Measurements from ENCODE around the gene DOCK3. TPM values are rescaled to one million over a fixed set of nuclear protein-coding genes. Genes with fewer than 3 reads are reported as not detected.

Gene DOCK3
- total RNA-seq, 1 experiment from 2014 or later: 0.15 TPM

- H3K27ac ChIP-seq (ENCODE audit: low read length): no peak overlapping the region
- ChIA-PET POLR2A (ENCODE audit: unreplicated experiment) (no interaction called here), CTCF (no interaction called here)
- no peaks in the 10 kb centered on the region for H3K9me3 ChIP-seq (ENCODE audit: low read length)
- intact Hi-C loops (cut with micrococcal nuclease): no loop called here
- no peaks in the 10 kb centered on the region for H3K4me1 ChIP-seq (ENCODE audit: insufficient read depth, low read length)
- H3F3A ChIP-seq (ENCODE audit: low read length, unreplicated experiment): no peaks in the 10 kb centered on the region
- H3K9ac ChIP-seq (ENCODE audit: low read length): no peak overlapping the region
- BruUV-seq (replicated peaks): no TSS peak
- no peaks in the 10 kb centered on the region for H3K9me2 ChIP-seq (replicated peaks; ENCODE audit: low read length)
- H3K4me3 ChIP-seq (ENCODE audit: low read length): no peak overlapping the region
- H4K20me1 ChIP-seq (ENCODE audit: low read length): no peaks in the 10 kb centered on the region
- H2AFZ ChIP-seq (ENCODE audit: low read length): no peak overlapping the region
- H3K4me2 ChIP-seq (ENCODE audit: low read length): no peak overlapping the region
- DNase-seq: no peak
- no peak for ATAC-seq
- TF ChIP-seq CTCF (conservative IDR thresholded peaks at IDR 0.05; ENCODE audit: low read depth, low read length) (no peak), EZH2phosphoT487 (IDR thresholded peaks at IDR 0.05; ENCODE audit: borderline replicate concordance, low read length) (no peak), EZH2 (IDR thresholded peaks at IDR 0.05; ENCODE audit: low read length, unreplicated experiment) (no peak)
- H3K79me2 ChIP-seq (ENCODE audit: low read length): no peaks in the 10 kb centered on the region
- peaks cover 21% of the 10 kb centered on the region for H3K27me3 ChIP-seq (ENCODE audit: low read length)
- H3K36me3 ChIP-seq (ENCODE audit: low read depth, low read length): no peaks in the 10 kb centered on the region
These were observed 683.1 kb downstream of the DOCK3 start for GRCh38 chr3:51357856-51358255.

- no peaks in the 10 kb centered on the region for H3K36me3 ChIP-seq (ENCODE audit: low read depth, low read length)
- no peak for DNase-seq
- no peaks in the 10 kb centered on the region for H3F3A ChIP-seq (ENCODE audit: low read length, unreplicated experiment)
- peaks cover 21% of the 10 kb centered on the region for H3K27me3 ChIP-seq (ENCODE audit: low read length)
- TF ChIP-seq CTCF (conservative IDR thresholded peaks at IDR 0.05; ENCODE audit: low read depth, low read length) (no peak), EZH2 (IDR thresholded peaks at IDR 0.05; ENCODE audit: low read length, unreplicated experiment) (no peak), EZH2phosphoT487 (IDR thresholded peaks at IDR 0.05; ENCODE audit: borderline replicate concordance, low read length) (no peak)
- intact Hi-C loops (cut with micrococcal nuclease): no loop called here
- H3K9me2 ChIP-seq (replicated peaks; ENCODE audit: low read length): no peaks in the 10 kb centered on the region
- BruUV-seq (replicated peaks): no TSS peak
- H3K4me1 ChIP-seq (ENCODE audit: insufficient read depth, low read length): no peaks in the 10 kb centered on the region
- ChIA-PET CTCF (no interaction called here), POLR2A (ENCODE audit: unreplicated experiment) (no interaction called here)
- no peak overlapping the region for H3K27ac ChIP-seq (ENCODE audit: low read length)
- no peak overlapping the region for H3K9ac ChIP-seq (ENCODE audit: low read length)
- no peaks in the 10 kb centered on the region for H3K9me3 ChIP-seq (ENCODE audit: low read length)
- H3K4me3 ChIP-seq (ENCODE audit: low read length): no peak overlapping the region
- H3K4me2 ChIP-seq (ENCODE audit: low read length): no peak overlapping the region
- ATAC-seq: no peak
- H3K79me2 ChIP-seq (ENCODE audit: low read length): no peaks in the 10 kb centered on the region
- H4K20me1 ChIP-seq (ENCODE audit: low read length): no peaks in the 10 kb centered on the region
- H2AFZ ChIP-seq (ENCODE audit: low read length): no peak overlapping the region
These were observed 684.3 kb downstream of the DOCK3 start for GRCh38 chr3:51358981-51359380.

- no TSS peak for BruUV-seq (replicated peaks)
- Histone ChIP-seq H2AFZ (ENCODE audit: low read length) (no peak overlapping the region), H3K27ac (ENCODE audit: low read length) (no peak overlapping the region), H4K20me1 (ENCODE audit: low read length) (no peaks in the 10 kb centered on the region), H3K36me3 (ENCODE audit: low read depth, low read length) (no peaks in the 10 kb centered on the region), H3K4me3 (ENCODE audit: low read length) (no peak overlapping the region), H3K4me1 (ENCODE audit: insufficient read depth, low read length) (no peaks in the 10 kb centered on the region), H3K79me2 (ENCODE audit: low read length) (no peaks in the 10 kb centered on the region), H3K9ac (ENCODE audit: low read length) (no peak overlapping the region), H3K27me3 (ENCODE audit: low read length) (peaks cover 21% of the 10 kb centered on the region), H3F3A (ENCODE audit: low read length, unreplicated experiment) (no peaks in the 10 kb centered on the region), H3K9me3 (ENCODE audit: low read length) (no peaks in the 10 kb centered on the region), H3K4me2 (ENCODE audit: low read length) (no peak overlapping the region), H3K9me2 (replicated peaks; ENCODE audit: low read length) (no peaks in the 10 kb centered on the region)
- intact Hi-C loops (cut with micrococcal nuclease): no loop called here
- TF ChIP-seq CTCF (conservative IDR thresholded peaks at IDR 0.05; ENCODE audit: low read depth, low read length) (no peak), EZH2phosphoT487 (IDR thresholded peaks at IDR 0.05; ENCODE audit: borderline replicate concordance, low read length) (no peak), EZH2 (IDR thresholded peaks at IDR 0.05; ENCODE audit: low read length, unreplicated experiment) (no peak)
- POLR2A ChIA-PET (ENCODE audit: unreplicated experiment): no interaction called here
- ATAC-seq (no peak), DNase-seq (no peak)
- CTCF ChIA-PET: no interaction called here
These were observed 686.1 kb downstream of the DOCK3 start for GRCh38 chr3:51360806-51361205.

Data from PC-3 (cell line).